ENCODE measurements around the gene RHOH. TPM values are rescaled to one million over a fixed set of nuclear protein-coding genes. Genes with fewer than 3 reads are reported as not detected.

The RHOH gene
- total RNA-seq, 4 donors from 2014 or later, result 1.8 to 5.8 (median 4.6) TPM

- ATAC-seq (ENCODE audit: low FRiP score) (no peak), DNase-seq (ENCODE audit: low spot score) (no peak)
- TF ChIP-seq CTCF (IDR thresholded peaks at IDR 0.05), result no peak
These were observed 46.6 kb downstream of the RHOH start for GRCh38 chr4:40243386-40243948.

- DNase-seq (ENCODE audit: low spot score) (no peak), ATAC-seq (ENCODE audit: low FRiP score) (no peak)
- TF ChIP-seq CTCF (IDR thresholded peaks at IDR 0.05), result no peak
These were observed 47.8 kb downstream of the RHOH start for GRCh38 chr4:40244606-40245005.

GRCh38 chr4:40245550-40245949 lies 48.7 kb downstream of the RHOH start:
- DNase-seq (ENCODE audit: low spot score), result no peak
- ATAC-seq (ENCODE audit: low FRiP score), result no peak
- no peak for TF ChIP-seq CTCF (IDR thresholded peaks at IDR 0.05)

GRCh38 chr4:40246011-40246900 lies 49.4 kb downstream of the RHOH start:
- DNase-seq (ENCODE audit: low spot score) (no peak), ATAC-seq (ENCODE audit: low FRiP score) (no peak)
- TF ChIP-seq CTCF (IDR thresholded peaks at IDR 0.05), result no peak

GRCh38 chr4:40246938-40247337 lies 50.1 kb downstream of the RHOH start:
- no peak for TF ChIP-seq CTCF (IDR thresholded peaks at IDR 0.05)
- DNase-seq (ENCODE audit: low spot score) (no peak), ATAC-seq (ENCODE audit: low FRiP score) (no peak)

- DNase-seq (ENCODE audit: low spot score) (no peak), ATAC-seq (ENCODE audit: low FRiP score) (no peak)
- TF ChIP-seq CTCF (IDR thresholded peaks at IDR 0.05), result no peak
These were observed 50.5 kb downstream of the RHOH start for GRCh38 chr4:40247350-40247749.

GRCh38 chr4:40251366-40251765 lies 54.5 kb downstream of the RHOH start:
- no peak for TF ChIP-seq CTCF (IDR thresholded peaks at IDR 0.05)
- DNase-seq (ENCODE audit: low spot score) (no peak), ATAC-seq (ENCODE audit: low FRiP score) (no peak)

Measured in omental fat pad (tissue), 4 donors.